Spleen (tissue), 11 donors: ENCODE data around the gene ERI3. TPM values are rescaled to one million over a fixed set of nuclear protein-coding genes. Genes with fewer than 3 reads are reported as not detected.

Source experiments
- DNase-seq: peaks from one replicate; pipeline ENCODE4 v3.0.0-alpha.2; 2020
- H3K27ac ChIP-seq, 8 donors: fragments of 200-600 bp; sonication (generic) in 7 of 8; 1 replicate in 4 of 8; 2 replicates in 4 of 8; pipeline versions ENCODE4 v1.5.0 to v1.8.0; 2016 to 2021; ENCODE audit warnings: inconsistent platforms in 4 of 8, mild to moderate bottlenecking in 4 of 8, moderate library complexity in 1 of 8
- H3K27me3 ChIP-seq, 7 donors: fragments of 200-600 bp; sonication (generic) in 6 of 7; replicated peaks in 1 of 7; 1 replicate in 4 of 7; 2 replicates in 3 of 7; pipeline versions ENCODE4 v1.5.0 to v1.8.0; 2016 to 2021; ENCODE audit warnings: inconsistent platforms in 3 of 7, mild to moderate bottlenecking in 1 of 7
- H3K36me3 ChIP-seq, 6 donors: fragments of 200-600 bp; sonication (generic) in 5 of 6; 1 replicate in 4 of 6; 2 replicates in 2 of 6; pipeline versions ENCODE4 v1.5.0 to v1.8.0; 2016 to 2021; ENCODE audit warnings: inconsistent platforms in 2 of 6
- H3K4me1 ChIP-seq, 6 donors: fragments of 200-600 bp; sonication (generic) in 5 of 6; 1 replicate in 3 of 6; 2 replicates in 3 of 6; pipeline versions ENCODE4 v1.5.0 to v1.8.0; 2016 to 2021; ENCODE audit warnings: inconsistent platforms in 3 of 6
- H3K4me3 ChIP-seq, 8 donors: fragments of 200-600 bp; sonication (generic) in 7 of 8; 1 replicate in 4 of 8; 2 replicates in 4 of 8; pipeline versions ENCODE4 v1.5.0 to v1.8.0; 2016 to 2021; ENCODE audit warnings: inconsistent platforms in 4 of 8, mild to moderate bottlenecking in 4 of 8, moderate library complexity in 2 of 8
- H3K9me3 ChIP-seq, 8 donors: fragments of 200-600 bp; sonication (generic) in 7 of 8; 1 replicate in 4 of 8; 2 replicates in 4 of 8; pipeline versions ENCODE4 v1.5.0 to v1.8.0; 2016 to 2021; ENCODE audit warnings: inconsistent platforms in 4 of 8
- POLR2A ChIP-seq, 3 donors: fragments of 450-650 bp; IDR thresholded peaks; one replicate each; pipeline ENCODE4 v1.5.1; 2017; ENCODE audit warnings: antibody characterized with exemption in 3 of 3, mild to moderate bottlenecking in 1 of 3
- POLR2AphosphoS5 ChIP-seq, 3 donors: sonication (generic); formaldehyde crosslinking; IDR thresholded peaks; one replicate each; pipeline ENCODE4 v1.5.1; 2017; ENCODE audit warnings: antibody characterized with exemption in 3 of 3
- WGBS, 5 donors: extraction: QIAGEN DNeasy Blood & Tissue Kit in 3 of 5; methylation state at CpG; one replicate each; pipeline versions ENCODE4 v1.1.5 to v1.1.7; 2013 to 2018; 5-methylcytosine and 5-hydroxymethylcytosine counted together
- intact Hi-C: fragments of 100-400 bp; cut with DNase I; formaldehyde crosslinking; loops from one replicate; pipeline ENCODE4 v1.15.0; 2023; ENCODE audit warnings: low total_unique reads
- polyA plus RNA-seq, 3 donors: library from polyadenylated mRNA; stranded (reverse); fragments of 200-250 nt; gene quantifications; one replicate each; pipeline ENCODE4 v1.2.1, GENCODE V29; 2013
- total RNA-seq, 7 donors: library from RNA; depleted of rRNA in 3 of 7; stranded (reverse); fragments of >200 nt in 3 of 7; fragmentation: NEBNext Ultra II Directional in 4 of 7; extraction: Animal tissue kit (Norgen Biotek cat#: 25700) in 4 of 7; gene quantifications; one replicate each; pipeline versions ENCODE4 v1.1.0 to v1.2.1, GENCODE V29; 2016 to 2021
- TF ChIP-seq, protein P1 (sequence below), 11 experiments: fragments of 200-600 bp in 7 of 11; fragments of 450-650 bp in 4 of 11; sonication (generic) in 4 of 11; IDR thresholded peaks in 8 of 11; conservative IDR thresholded peaks in 3 of 11; 1 replicate in 7 of 11; 2 replicates in 4 of 11; pipeline versions ENCODE4 v1.4.0 to v1.8.0; 2016 to 2021; ENCODE audit warnings: antibody characterized with exemption in 11 of 11, inconsistent platforms in 4 of 11, mild to moderate bottlenecking in 1 of 11
- donor health status: healthy with polysubstance abuse.
- donor health status: DM: no; HTN: no; CAD: no; lungs with moderate emphysema.
- donor health status: DM: no; HTN: no; CAD: no.
- donor health status: Bipolar disorder and iron deficiency.
- donor health status: healthy.
- donor health status: DM: no; HTN: no; CAD: no.
- donor health status: DM: yes; HTN: yes; CAD: no.

Gene ERI3
- total and polyA plus RNA-seq, 10 donors: 20.1 to 41.1 (median 27.3) TPM

GRCh38 chr1:44366371-44366975, 11.4 kb upstream of the ERI3 start:
- whole genome bisulfite sequencing, 5 donors: 81 to 87% (median 82%) methylated on average over 7 of the region's 7 CpGs
- Histone ChIP-seq H3K4me3 (no peak overlapping the region), H3K27ac (no peak overlapping the region), H3K9me3 (no peaks in the 10 kb centered on the region), H3K27me3 (no peaks in the 10 kb centered on the region), H3K4me1 (no peaks in the 10 kb centered on the region), H3K36me3 (no peaks in the 10 kb centered on the region)
- intact Hi-C loops: no loop called here
- TF ChIP-seq POLR2AphosphoS5 (IDR thresholded peaks at IDR 0.05) (no peak), POLR2A (IDR thresholded peaks at IDR 0.05) (no peak)
- TF ChIP-seq, protein P1, sequence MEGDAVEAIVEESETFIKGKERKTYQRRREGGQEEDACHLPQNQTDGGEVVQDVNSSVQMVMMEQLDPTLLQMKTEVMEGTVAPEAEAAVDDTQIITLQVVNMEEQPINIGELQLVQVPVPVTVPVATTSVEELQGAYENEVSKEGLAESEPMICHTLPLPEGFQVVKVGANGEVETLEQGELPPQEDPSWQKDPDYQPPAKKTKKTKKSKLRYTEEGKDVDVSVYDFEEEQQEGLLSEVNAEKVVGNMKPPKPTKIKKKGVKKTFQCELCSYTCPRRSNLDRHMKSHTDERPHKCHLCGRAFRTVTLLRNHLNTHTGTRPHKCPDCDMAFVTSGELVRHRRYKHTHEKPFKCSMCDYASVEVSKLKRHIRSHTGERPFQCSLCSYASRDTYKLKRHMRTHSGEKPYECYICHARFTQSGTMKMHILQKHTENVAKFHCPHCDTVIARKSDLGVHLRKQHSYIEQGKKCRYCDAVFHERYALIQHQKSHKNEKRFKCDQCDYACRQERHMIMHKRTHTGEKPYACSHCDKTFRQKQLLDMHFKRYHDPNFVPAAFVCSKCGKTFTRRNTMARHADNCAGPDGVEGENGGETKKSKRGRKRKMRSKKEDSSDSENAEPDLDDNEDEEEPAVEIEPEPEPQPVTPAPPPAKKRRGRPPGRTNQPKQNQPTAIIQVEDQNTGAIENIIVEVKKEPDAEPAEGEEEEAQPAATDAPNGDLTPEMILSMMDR (IDR thresholded peaks at IDR 0.05 in 8 of 11, conservative IDR thresholded peaks at IDR 0.05 in 3 of 11): no peak
- no peak for DNase-seq

- 66 to 76% (median 70%) methylated on average over 4 of the region's 4 CpGs for WGBS, 5 donors
- H3K36me3 ChIP-seq: no peaks in the 10 kb centered on the region
- H3K9me3 ChIP-seq: no peaks in the 10 kb centered on the region
- H3K4me1 ChIP-seq: no peaks in the 10 kb centered on the region
- no peaks in the 10 kb centered on the region for H3K27me3 ChIP-seq
- H3K4me3 ChIP-seq: no peak overlapping the region
- no peak for DNase-seq
- intact Hi-C loops: no loop called here
- TF ChIP-seq, protein P1 (IDR thresholded peaks at IDR 0.05 in 8 of 11, conservative IDR thresholded peaks at IDR 0.05 in 3 of 11): no peak
- TF ChIP-seq POLR2AphosphoS5 (IDR thresholded peaks at IDR 0.05): no peak
- no peak for TF ChIP-seq POLR2A (IDR thresholded peaks at IDR 0.05)
- H3K27ac ChIP-seq: no peak overlapping the region
These were observed 6.4 kb upstream of the ERI3 start for GRCh38 chr1:44361478-44361877.

GRCh38 chr1:44359234-44359935, 4.3 kb upstream of the ERI3 start:
- H3K27ac ChIP-seq: no peak overlapping the region
- TF ChIP-seq POLR2AphosphoS5 (IDR thresholded peaks at IDR 0.05) (no peak), POLR2A (IDR thresholded peaks at IDR 0.05) (no peak)
- TF ChIP-seq, protein P1 (IDR thresholded peaks at IDR 0.05 in 8 of 11, conservative IDR thresholded peaks at IDR 0.05 in 3 of 11): no peak
- peaks cover under 1 to 13% (median 8%) of the 10 kb centered on the region in 6 donors for H3K4me1 ChIP-seq
- no peaks in the 10 kb centered on the region for H3K27me3 ChIP-seq
- intact Hi-C loops: no loop called here
- DNase-seq: no peak
- H3K4me3 ChIP-seq: no peak overlapping the region
- WGBS, 5 donors: 79 to 86% (median 82%) methylated on average over 6 of the region's 6 CpGs
- no peaks in the 10 kb centered on the region for H3K36me3 ChIP-seq
- no peaks in the 10 kb centered on the region for H3K9me3 ChIP-seq

DNA sequence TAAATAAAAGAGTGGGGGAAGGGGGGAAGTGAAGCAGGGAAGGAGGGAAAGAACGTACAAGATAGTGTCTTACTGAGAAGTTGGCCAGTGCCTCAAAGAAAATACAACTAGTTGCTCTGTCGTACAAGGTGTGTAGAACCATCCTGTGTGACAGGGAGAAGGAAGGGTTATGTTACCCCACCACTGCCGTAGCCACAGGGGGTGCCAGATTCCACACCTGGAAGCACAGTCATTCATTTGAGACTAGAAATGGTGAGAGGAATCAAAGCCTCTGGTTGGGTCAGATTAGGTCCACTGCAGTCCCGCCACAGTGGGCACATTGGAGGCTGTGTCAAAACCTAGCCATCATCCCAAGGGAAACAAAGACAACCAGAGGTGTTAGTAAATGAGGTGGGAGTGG, 2.7 kb upstream of the ERI3 start:
- no peaks in the 10 kb centered on the region for H3K27me3 ChIP-seq
- DNase-seq: no peak
- no peak overlapping the region for H3K4me3 ChIP-seq
- H3K9me3 ChIP-seq: no peaks in the 10 kb centered on the region
- TF ChIP-seq POLR2A (IDR thresholded peaks at IDR 0.05): no peak
- TF ChIP-seq POLR2AphosphoS5 (IDR thresholded peaks at IDR 0.05): no peak
- TF ChIP-seq, protein P1 (IDR thresholded peaks at IDR 0.05 in 8 of 11, conservative IDR thresholded peaks at IDR 0.05 in 3 of 11): no peak
- peaks cover 12 to 29% (median 21%) of the 10 kb centered on the region in 6 donors for H3K4me1 ChIP-seq
- no peak overlapping the region for H3K27ac ChIP-seq
- 79 to 85% (median 82%) methylated on average over 4 of the region's 4 CpGs for WGBS, 5 donors
- no peaks in the 10 kb centered on the region for H3K36me3 ChIP-seq
- intact Hi-C loops: no loop called here
